Measurements from ENCODE around the gene LANCL2.

- TF ChIP-seq CTCF (IDR thresholded peaks at IDR 0.05) (no peak), EZH2 (IDR thresholded peaks at IDR 0.05) (no peak), EZH2phosphoT487 (IDR thresholded peaks at IDR 0.05) (no peak)
Observed at GRCh38 chr7:55481155-55481554, 116.0 kb downstream of the LANCL2 start.

Measured in neural progenitor cell (in vitro differentiated cells).